ENCODE results near the gene CLEC16A.

GRCh38 chr16:10938321-10938720, 6.0 kb upstream of the CLEC16A start:
- no peak for TF ChIP-seq POLR2A (IDR thresholded peaks at IDR 0.05; ENCODE audit: low read length)
- TF ChIP-seq GATA1 (IDR thresholded peaks at IDR 0.05; ENCODE audit: low read depth, low read length), result no peak
